ENCODE measurements around the gene LRIT3. TPM values are rescaled to one million over a fixed set of nuclear protein-coding genes. Genes with fewer than 3 reads are reported as not detected.

The LRIT3 gene
- total and polyA plus RNA-seq, 2 of the 4 experiments (the other 2 are of a cell fraction) = 0.02 TPM; not detected in 1

- no peak overlapping the region for H3K14ac ChIP-seq (replicated peaks; ENCODE audit: low read depth, low read length)
- H2BK120ac ChIP-seq (ENCODE audit: low read depth, low read length) = no peak overlapping the region
- DNase-seq (no peak), ATAC-seq (ENCODE audit: low read depth) (no peak)
- POLR2A ChIA-PET (ENCODE audit: unreplicated experiment) = no interaction called here
- H3K9me1 ChIP-seq (ENCODE audit: insufficient read depth, low read length) = no peaks in the 10 kb centered on the region
- H2BK20ac ChIP-seq (ENCODE audit: low read depth, low read length) = no peak overlapping the region
- H2BK15ac ChIP-seq (ENCODE audit: low read depth, low read length) = no peak overlapping the region
- in situ Hi-C loops (cut with MboI; ENCODE audit: low sequenced_read_pairs) (no loop called here), dilution Hi-C loops (cut with HindIII; ENCODE audit: low sequenced_read_pairs, unreplicated experiment) (no loop called here), intact Hi-C loops (cut with micrococcal nuclease) (no loop called here)
- H2AK9ac ChIP-seq (replicated peaks; ENCODE audit: low read depth, low read length, poor library complexity) = no peak overlapping the region
- no peaks in the 10 kb centered on the region for H3K9me3 ChIP-seq (ENCODE audit: control insufficient read depth, insufficient read depth, low read length)
- BruUV-seq (replicated peaks) = no TSS peak
- no peaks in the 10 kb centered on the region for H3K79me1 ChIP-seq (ENCODE audit: low read depth in 1 of 2, low read length in 2 of 2)
- H4K5ac ChIP-seq (ENCODE audit: low read depth, low read length) = no peak overlapping the region
- no peak overlapping the region for H3K4ac ChIP-seq (ENCODE audit: low read depth, low read length)
- no peak overlapping the region for H3K23ac ChIP-seq (ENCODE audit: low read depth, low read length)
- H2AFZ ChIP-seq (replicated peaks; ENCODE audit: low read length, poor library complexity) = no peak overlapping the region
- H3K4me3 ChIP-seq (ENCODE audit: insufficient read depth, low read depth, low read length) = no peak overlapping the region
- TF ChIP-seq CHD1 (IDR thresholded peaks at IDR 0.05; ENCODE audit: low read depth, low read length) = no peak
- TF ChIP-seq CEBPB (IDR thresholded peaks at IDR 0.05; ENCODE audit: low read depth, low read length) = peak; percentile 81
- CTCF ChIA-PET = interaction anchor here (0.6 to 1.4 kb wide), 2 partner anchors 17 to 412 kb away, joined by 3 read pairs; no protein-coding TSS in a partner anchor
- no peak overlapping the region for H4K8ac ChIP-seq (ENCODE audit: low read depth in 2 of 2, low read length in 2 of 2)
- H3K36me3 ChIP-seq (ENCODE audit: control insufficient read depth, insufficient read depth, low read length) = no peaks in the 10 kb centered on the region
- no peaks in the 10 kb centered on the region for H3K27me3 ChIP-seq (ENCODE audit: control insufficient read depth, insufficient read depth, low read length)
- no peak overlapping the region for H3K18ac ChIP-seq (ENCODE audit: low read depth, low read length)
- H3K4me1 ChIP-seq (ENCODE audit: control insufficient read depth, insufficient read depth, low read length) = no peaks in the 10 kb centered on the region
- whole genome bisulfite sequencing, 2 experiments (ENCODE audit: extremely low coverage in 2 of 2, insufficient read length in 1 of 2) = no CpG with 5 or more reads among the region's 4 CpGs
- no peak overlapping the region for H4K91ac ChIP-seq (ENCODE audit: insufficient read depth, low read depth, low read length)
- no peaks in the 10 kb centered on the region for H4K20me1 ChIP-seq (ENCODE audit: insufficient read depth, low read length)
- no peak overlapping the region for H3K4me2 ChIP-seq (ENCODE audit: low read depth, low read length)
- H3K9ac ChIP-seq (ENCODE audit: low read depth, low read length) = no peak overlapping the region
- no peak overlapping the region for H2BK5ac ChIP-seq (ENCODE audit: low read depth, low read length, poor library complexity, severe bottlenecking)
- H3K27ac ChIP-seq (ENCODE audit: insufficient read depth, low read length) = no peak overlapping the region
- no peak overlapping the region for H3K56ac ChIP-seq (ENCODE audit: extremely low read depth, insufficient read depth, low read length)
- no peak overlapping the region for H2AK5ac ChIP-seq (ENCODE audit: low read depth, low read length)
These were observed 14.2 kb upstream of the LRIT3 start for GRCh38 chr4:109833756-109834155.
